GM18873 (cell line): ENCODE data around the gene ELMO1.

Experiments
- ATAC-seq: cut with Tn5 transposase; IDR thresholded peaks from one replicate; pipeline ENCODE4 v1.9.1; 2021; ENCODE audit warnings: mild to moderate bottlenecking, moderate library complexity, moderate number of reproducible peaks; ENCODE audit not compliant: unreplicated experiment, low FRiP score

ELMO1 gene

GRCh38 chr7:37089972-37090371 lies 358.7 kb downstream of the ELMO1 start:
- no peak for ATAC-seq

- ATAC-seq, result no peak
These were observed 363.1 kb downstream of the ELMO1 start for GRCh38 chr7:37085600-37085999.

GRCh38 chr7:37084303-37084702 lies 364.4 kb downstream of the ELMO1 start:
- ATAC-seq, result no peak

- ATAC-seq, result no peak
These were observed 365.2 kb downstream of the ELMO1 start for GRCh38 chr7:37083311-37084096.

- ATAC-seq, result no peak
These were observed 367.2 kb downstream of the ELMO1 start for GRCh38 chr7:37081436-37081835.

GRCh38 chr7:37079420-37079819 lies 369.2 kb downstream of the ELMO1 start:
- ATAC-seq, result no peak

GRCh38 chr7:37076668-37077067 lies 372.0 kb downstream of the ELMO1 start:
- no peak for ATAC-seq

- no peak for ATAC-seq
These were observed 374.3 kb downstream of the ELMO1 start for GRCh38 chr7:37074370-37074769.

GRCh38 chr7:37071124-37071523 lies 377.5 kb downstream of the ELMO1 start:
- no peak for ATAC-seq

- no peak for ATAC-seq
These were observed 378.2 kb downstream of the ELMO1 start for GRCh38 chr7:37070471-37070870.

GRCh38 chr7:37070031-37070430 lies 378.6 kb downstream of the ELMO1 start:
- no peak for ATAC-seq

- ATAC-seq, result no peak
These were observed 379.3 kb downstream of the ELMO1 start for GRCh38 chr7:37069336-37069735.

- ATAC-seq, result no peak
These were observed 379.8 kb downstream of the ELMO1 start for GRCh38 chr7:37068902-37069301.

- ATAC-seq, result no peak
These were observed 380.6 kb downstream of the ELMO1 start for GRCh38 chr7:37068038-37068437.

GRCh38 chr7:37065779-37066271 lies 382.8 kb downstream of the ELMO1 start:
- no peak for ATAC-seq

- no peak for ATAC-seq
These were observed 386.2 kb downstream of the ELMO1 start for GRCh38 chr7:37062560-37062859.

GRCh38 chr7:37061849-37062559 lies 386.7 kb downstream of the ELMO1 start:
- ATAC-seq, result no peak

- ATAC-seq, result no peak
These were observed 392.3 kb downstream of the ELMO1 start for GRCh38 chr7:37056234-37056912.

GRCh38 chr7:37054624-37055241 lies 393.9 kb downstream of the ELMO1 start:
- ATAC-seq, result no peak

GRCh38 chr7:37052705-37053104 lies 396.0 kb downstream of the ELMO1 start:
- ATAC-seq, result no peak

- ATAC-seq, result no peak
These were observed 397.9 kb downstream of the ELMO1 start for GRCh38 chr7:37050801-37051200.
